ENCODE results near the gene ACSF2.

The ACSF2 gene

DNA sequence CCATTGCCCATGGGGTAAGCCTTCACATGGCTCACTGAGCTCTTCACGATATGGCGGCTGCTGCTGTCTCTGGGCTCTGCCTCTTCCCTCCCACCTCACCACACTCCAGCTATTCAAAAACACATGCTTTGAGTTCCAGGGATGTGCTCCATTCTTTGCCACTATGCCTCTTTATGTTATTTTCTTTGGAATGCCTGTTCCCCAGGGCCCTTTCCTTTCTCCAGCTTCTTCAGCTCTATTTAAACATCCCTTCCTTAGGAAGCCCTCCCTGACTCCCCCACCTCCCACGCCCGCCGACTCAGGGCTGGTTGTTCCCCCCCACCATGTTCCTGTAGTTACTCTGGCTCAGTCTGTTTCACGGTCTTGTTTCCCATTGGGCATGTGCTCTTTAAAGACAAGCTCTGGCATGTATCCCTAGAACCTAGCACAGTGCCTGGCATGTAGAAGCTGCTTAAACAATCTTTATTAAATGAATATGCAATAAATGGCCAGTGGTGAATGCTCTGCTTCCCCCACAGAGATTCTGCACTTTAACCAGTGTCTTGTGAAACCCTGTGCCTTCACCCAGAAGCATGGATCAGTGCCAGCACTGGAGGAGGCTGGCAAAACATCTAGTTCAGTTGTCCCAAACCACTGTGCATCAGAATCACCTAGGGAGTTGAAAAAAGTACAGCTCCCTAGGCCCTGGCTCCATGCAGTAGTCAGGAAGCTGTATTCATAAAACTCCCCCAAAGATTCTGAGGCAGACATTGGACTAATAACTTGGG, 89.1 kb downstream of the ACSF2 start:
- no peak for DNase-seq (ENCODE audit: low spot score)
- Histone ChIP-seq H3K4me3 (no peak overlapping the region), H3K27ac (no peak overlapping the region)
- TF ChIP-seq CTCF (IDR thresholded peaks at IDR 0.05), result no peak

GRCh38 chr17:50517011-50517410, 91.0 kb downstream of the ACSF2 start:
- TF ChIP-seq CTCF (IDR thresholded peaks at IDR 0.05), result no peak
- Histone ChIP-seq H3K4me3 (no peak overlapping the region), H3K27ac (no peak overlapping the region)
- no peak for DNase-seq (ENCODE audit: low spot score)

DNA sequence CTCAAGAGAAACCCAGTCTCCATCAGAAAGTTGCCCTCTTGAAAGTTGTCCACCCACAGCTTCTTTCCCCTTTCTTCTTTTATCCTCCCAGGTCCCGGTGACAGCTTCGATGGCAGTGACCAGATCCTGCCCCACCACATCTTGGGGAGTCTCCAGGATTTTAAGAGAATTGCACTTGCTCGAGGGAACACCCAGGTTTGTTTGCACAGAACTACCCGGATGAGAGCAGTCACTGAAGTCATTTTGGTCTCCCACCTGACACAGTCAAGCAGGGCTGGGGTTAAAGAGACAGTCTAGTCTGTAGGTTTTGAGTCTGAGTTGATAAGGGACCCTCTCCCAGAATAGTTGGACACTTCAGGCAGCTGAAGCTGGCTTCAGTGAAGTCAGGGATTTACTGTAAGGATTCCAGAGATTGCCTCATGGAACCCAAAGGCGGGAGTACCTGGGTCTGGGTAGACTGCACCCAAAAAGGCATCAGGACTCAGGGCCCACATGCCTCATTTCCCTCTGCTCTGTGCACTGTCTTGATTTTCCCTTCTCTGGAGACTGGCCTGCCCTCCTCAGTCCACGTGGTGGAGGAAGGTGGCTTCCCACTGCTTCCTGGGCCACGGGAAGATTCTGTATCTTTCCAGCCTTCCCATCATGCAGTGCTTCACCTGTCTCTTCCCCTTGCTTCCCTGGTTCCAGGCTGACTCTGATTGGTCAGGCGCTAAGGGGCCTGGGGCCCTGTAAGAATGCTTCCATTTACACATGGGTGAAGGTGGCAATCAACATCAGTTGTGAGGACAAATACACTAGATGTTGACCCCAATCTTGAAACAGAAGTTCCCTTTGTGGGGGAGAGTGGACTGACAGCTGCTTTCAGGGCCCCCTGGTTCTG, 91.7 kb downstream of the ACSF2 start:
- DNase-seq (ENCODE audit: low spot score), result no peak
- H3K27ac ChIP-seq, result no peak overlapping the region
- TF ChIP-seq CTCF (IDR thresholded peaks at IDR 0.05), result no peak
- no peak overlapping the region for H3K4me3 ChIP-seq

DNA sequence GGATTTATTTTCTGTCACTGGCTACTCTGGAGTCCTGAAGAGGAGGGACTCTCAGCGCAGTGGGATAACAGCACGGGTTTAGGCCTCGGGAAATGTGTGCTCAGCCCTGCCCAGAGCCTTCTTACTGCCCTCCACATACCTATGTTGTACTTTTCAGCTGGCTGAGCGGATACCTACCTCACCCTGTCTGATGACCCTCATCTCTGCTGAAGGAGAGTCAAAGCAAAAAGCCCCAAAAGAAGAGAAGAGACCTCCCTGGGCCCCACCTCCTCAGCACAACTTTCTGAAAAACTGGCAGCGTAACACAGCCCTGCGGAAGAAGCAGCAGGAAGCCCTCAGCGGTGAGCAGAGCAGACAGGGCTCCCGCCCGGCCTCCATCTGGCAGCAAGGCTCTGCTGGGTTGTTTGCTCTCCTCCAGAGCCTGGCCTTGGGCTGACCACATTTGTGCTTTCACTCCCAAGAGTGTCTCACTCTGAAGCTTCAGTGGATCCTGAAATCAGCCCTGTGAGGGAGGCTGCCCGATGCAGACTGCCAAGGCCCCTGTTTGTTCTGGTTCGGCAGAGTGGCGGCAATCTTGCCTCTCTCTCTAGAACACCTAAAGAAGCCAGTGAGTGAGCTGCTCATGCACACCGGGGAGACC, 92.5 kb downstream of the ACSF2 start:
- no peak for DNase-seq (ENCODE audit: low spot score)
- Histone ChIP-seq H3K4me3 (no peak overlapping the region), H3K27ac (no peak overlapping the region)
- TF ChIP-seq CTCF (IDR thresholded peaks at IDR 0.05), result no peak

DNA sequence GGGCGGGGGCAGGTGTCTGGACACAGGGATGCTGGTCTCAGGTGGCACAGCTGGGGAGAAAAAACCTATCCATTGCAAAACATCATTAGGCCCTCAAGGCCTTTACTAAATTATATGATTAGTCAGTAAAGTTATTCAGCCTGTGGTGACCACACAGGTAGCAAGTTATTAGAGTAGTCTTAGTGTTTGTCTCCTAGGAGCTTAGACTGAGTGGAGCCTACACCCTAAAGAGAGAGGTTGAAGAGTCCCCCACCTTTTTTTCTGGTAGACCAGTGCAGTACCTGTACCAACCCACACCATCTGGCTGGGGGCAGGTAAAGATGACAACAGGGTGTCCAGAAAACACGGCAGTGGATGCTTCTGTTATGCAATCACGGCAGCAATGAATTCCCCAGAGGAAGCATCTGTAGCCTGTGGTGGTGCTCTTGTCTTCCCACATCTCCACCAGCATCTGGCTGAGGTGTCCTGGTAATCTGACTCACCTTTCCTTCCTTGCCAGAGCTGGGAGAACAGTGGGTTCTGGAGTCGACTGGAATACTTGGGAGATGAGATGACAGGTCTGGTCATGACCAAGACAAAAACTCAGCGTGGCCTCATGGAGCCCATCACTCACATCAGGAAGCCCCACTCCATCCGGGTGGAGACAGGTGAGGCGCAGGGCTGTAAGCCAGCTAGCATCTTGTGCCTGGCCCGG, 93.3 kb downstream of the ACSF2 start:
- no peak for TF ChIP-seq CTCF (IDR thresholded peaks at IDR 0.05)
- Histone ChIP-seq H3K27ac (no peak overlapping the region), H3K4me3 (no peak overlapping the region)
- no peak for DNase-seq (ENCODE audit: low spot score)

DNA sequence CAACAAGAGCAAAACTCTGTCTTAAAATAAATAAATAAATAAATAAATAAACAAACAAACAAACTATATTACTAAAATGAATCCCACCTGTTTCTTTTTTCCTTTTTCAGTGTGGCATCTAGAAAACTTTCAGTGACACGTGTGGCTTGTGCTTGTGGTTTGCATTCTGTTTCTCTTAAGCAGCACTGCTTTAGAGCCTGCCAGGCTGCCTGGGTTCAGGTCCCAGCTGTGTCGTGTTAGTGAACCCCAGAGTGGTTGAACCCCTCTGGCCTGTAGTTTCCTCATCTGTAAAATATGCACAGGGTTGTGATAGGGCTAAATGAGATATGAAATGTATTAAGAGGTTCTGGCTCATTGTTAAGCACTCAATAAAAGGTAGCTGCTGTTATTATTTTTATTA, 94.5 kb downstream of the ACSF2 start:
- no peak overlapping the region for H3K27ac ChIP-seq

More for the DNA sequence above, 94.5 kb downstream of the ACSF2 start:
- H3K4me3 ChIP-seq, result no peak overlapping the region
- TF ChIP-seq CTCF (IDR thresholded peaks at IDR 0.05), result no peak
- no peak for DNase-seq (ENCODE audit: low spot score)

All from coronary artery (tissue), 2 donors.